ENCODE data around the gene SOWAHB. TPM values are rescaled to one million over a fixed set of nuclear protein-coding genes. Genes with fewer than 3 reads are reported as not detected.
"Not testable (repeated sequence)": the region's sequence is repeated elsewhere in the genome, so short reads cannot be mapped to it uniquely, and the experiment has no call there.

Gene SOWAHB
- total and polyA plus RNA-seq, 2 of the 8 experiments (the other 6 are each of a cell fraction or from before 2014, with no cell fraction given): 0.15 to 0.65 TPM

DNA sequence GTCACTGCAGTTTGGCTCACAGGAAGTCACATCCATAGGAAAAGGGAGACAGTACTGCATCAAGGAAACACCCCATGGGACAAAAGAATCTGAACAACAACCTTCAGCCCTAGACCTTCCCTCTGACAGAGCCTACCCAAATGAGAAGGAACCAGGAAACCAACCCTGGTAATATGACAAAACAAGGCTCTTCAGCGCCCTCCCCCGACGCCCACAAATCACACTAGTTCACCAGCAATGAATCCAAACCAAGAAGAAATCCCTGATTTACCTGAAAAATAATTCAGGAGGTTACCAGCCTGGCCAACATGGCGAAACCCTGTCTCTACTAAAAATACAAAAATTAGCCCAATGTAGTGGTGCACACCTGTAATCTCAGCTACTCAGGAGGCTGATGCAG is 29.2 kb downstream of the SOWAHB start:
- not testable (repeated sequence) for H2AFZ ChIP-seq (ENCODE audit: low read length); H3K9me3 ChIP-seq (ENCODE audit: insufficient read depth in 2 of 2, low read depth in 1 of 2, low read length in 1 of 2); H4K8ac ChIP-seq (ENCODE audit: extremely low read depth, insufficient read depth, low read length); H2BK120ac ChIP-seq (replicated peaks; ENCODE audit: low read depth, low read length); H3K79me2 ChIP-seq (ENCODE audit: control insufficient read depth in 1 of 2, insufficient read depth in 2 of 2, low read length in 2 of 2); H2BK20ac ChIP-seq (ENCODE audit: low read length); H3K36me3 ChIP-seq (ENCODE audit: control insufficient read depth in 2 of 4, insufficient read depth in 4 of 4, low read length in 3 of 4); H3K4me2 ChIP-seq (ENCODE audit: insufficient read depth in 1 of 2, low read depth in 2 of 2, low read length in 2 of 2); H3K79me1 ChIP-seq (ENCODE audit: low read depth, low read length); H4K91ac ChIP-seq (replicated peaks; ENCODE audit: insufficient read length, low read length); H3K56ac ChIP-seq (replicated peaks; ENCODE audit: insufficient read length, low read depth, low read length); H3K27ac ChIP-seq (ENCODE audit: low read depth, low read length); H3K27me3 ChIP-seq (replicated peaks in 1 of 4; ENCODE audit: control insufficient read depth in 3 of 4, extremely low read depth in 1 of 4, insufficient read depth in 3 of 4, low read length in 3 of 4); H3K4me1 ChIP-seq (replicated peaks in 1 of 4; ENCODE audit: control insufficient read depth in 3 of 4, insufficient read depth in 4 of 4, low read length in 3 of 4); H4K5ac ChIP-seq (ENCODE audit: insufficient read length, low read depth, low read length); DNase-seq (ENCODE audit: low read depth in 1 of 2, low spot score in 2 of 2); FAIRE-seq; H3K14ac ChIP-seq (ENCODE audit: insufficient read length); H2BK5ac ChIP-seq (ENCODE audit: low read depth, low read length); H3K9ac ChIP-seq (replicated peaks in 1 of 4; ENCODE audit: extremely low read depth in 1 of 4, low read depth in 3 of 4, low read length in 3 of 4); H3K4ac ChIP-seq (replicated peaks; ENCODE audit: insufficient read length, low read depth, low read length); H3K23me2 ChIP-seq (ENCODE audit: low read depth, low read length); H3K18ac ChIP-seq (ENCODE audit: extremely low read depth, low read length); H3K23ac ChIP-seq (ENCODE audit: insufficient read length); H4K20me1 ChIP-seq (replicated peaks in 1 of 2; ENCODE audit: control insufficient read depth in 1 of 2, insufficient read depth in 2 of 2, low read length in 2 of 2); H3K4me3 ChIP-seq (ENCODE audit: extremely low read depth in 1 of 4, insufficient read depth in 2 of 4, low read depth in 3 of 4, low read length in 4 of 4)
- POLR2A ChIA-PET (ENCODE audit: partially characterized antibody): interaction anchor here (1.1 kb wide), 1 partner anchor 79 kb away, joined by 3 read pairs; no protein-coding TSS in a partner anchor
- peak overlapping the region; percentile 23 for H2BK12ac ChIP-seq (ENCODE audit: low read depth, low read length)
- H2BK15ac ChIP-seq (ENCODE audit: low read length): peak overlapping the region; percentile 72; the same call in 1 of the 2 replicates
- H2AK5ac ChIP-seq (ENCODE audit: low read depth, low read length): 0 out of 2 replicates have a peak overlapping the region, but pooled peaks have one; percentile 53
- peak; percentile 3 to 29; a peak in 3 of 4 replicates for TF ChIP-seq RAD21 (IDR thresholded peaks at IDR 0.05 in 1 of 2, conservative IDR thresholded peaks at IDR 0.05 in 1 of 2; ENCODE audit: low read depth in 2 of 2, low read length in 2 of 2)
- TF ChIP-seq, protein P1, sequence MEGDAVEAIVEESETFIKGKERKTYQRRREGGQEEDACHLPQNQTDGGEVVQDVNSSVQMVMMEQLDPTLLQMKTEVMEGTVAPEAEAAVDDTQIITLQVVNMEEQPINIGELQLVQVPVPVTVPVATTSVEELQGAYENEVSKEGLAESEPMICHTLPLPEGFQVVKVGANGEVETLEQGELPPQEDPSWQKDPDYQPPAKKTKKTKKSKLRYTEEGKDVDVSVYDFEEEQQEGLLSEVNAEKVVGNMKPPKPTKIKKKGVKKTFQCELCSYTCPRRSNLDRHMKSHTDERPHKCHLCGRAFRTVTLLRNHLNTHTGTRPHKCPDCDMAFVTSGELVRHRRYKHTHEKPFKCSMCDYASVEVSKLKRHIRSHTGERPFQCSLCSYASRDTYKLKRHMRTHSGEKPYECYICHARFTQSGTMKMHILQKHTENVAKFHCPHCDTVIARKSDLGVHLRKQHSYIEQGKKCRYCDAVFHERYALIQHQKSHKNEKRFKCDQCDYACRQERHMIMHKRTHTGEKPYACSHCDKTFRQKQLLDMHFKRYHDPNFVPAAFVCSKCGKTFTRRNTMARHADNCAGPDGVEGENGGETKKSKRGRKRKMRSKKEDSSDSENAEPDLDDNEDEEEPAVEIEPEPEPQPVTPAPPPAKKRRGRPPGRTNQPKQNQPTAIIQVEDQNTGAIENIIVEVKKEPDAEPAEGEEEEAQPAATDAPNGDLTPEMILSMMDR (IDR thresholded peaks at IDR 0.05; ENCODE audit: control extremely low read depth in 1 of 3, insufficient read depth in 1 of 3, low read depth in 1 of 3, low read length in 3 of 3): peak in 1 of 3 experiments; percentile 21; a peak in 1 of 4 replicates
- 61% methylated on average over 4 of the region's 4 CpGs; no CpG with 5 or more reads in 1 of the 2 experiments for WGBS, 2 experiments (ENCODE audit: extremely low coverage in 1 of 2, insufficient coverage in 1 of 2, insufficient read length in 1 of 2, insufficient replicate concordance in 2 of 2, low coverage in 1 of 2, low lambda C conversion rate in 2 of 2, missing lambda C conversion rate in 1 of 2)
- CTCF ChIA-PET (ENCODE audit: partially characterized antibody): interaction anchor here (1.0 to 1.8 kb wide), 8 partner anchors 12 to 364 kb away, joined by 3 to 7 read pairs (median 4); no protein-coding TSS in a partner anchor

Data from H1 (cell line).